K562 (cell line): ENCODE data around the gene INTS13. TPM values are rescaled to one million over a fixed set of nuclear protein-coding genes. Genes with fewer than 3 reads are reported as not detected.

ENCODE experiments used
- ATAC-seq: fragments of 200-7000 bp; cut with Tn5 transposase; 3 replicates; pipeline ENCODE4 v1.9.1; 2020; ENCODE audit warnings: moderate library complexity
- BruUV-seq: library from RNA; stranded (reverse); fragments of 400-500 nt; replicated peaks from 2 replicates; lab custom pipeline; 2021; lab: Mats Ljungman, UMichigan
- CTCF ChIA-PET: fragments of 300-600 bp; formaldehyde crosslinking; extraction: SDS; loops from one replicate; lab custom pipeline; 2021; ENCODE audit warnings: low intra/inter-chr PET ratio; lab: Yijun Ruan, JAX
- POLR2A ChIA-PET: fragments of 300-600, 350-650 bp; sonication (Branson Sonifier 250); formaldehyde crosslinking; extraction: SDS; loops from one replicate; lab custom pipeline; 2021; ENCODE audit warnings: antibody characterized with exemption, inconsistent platforms; lab: Yijun Ruan, JAX
- DNase-seq, 4 experiments: peaks; one replicate each; pipeline versions ENCODE4 v3.0.0 to v3.0.0-alpha.2; 2011 to 2018; ENCODE audit warnings: low spot score in 3 of 4, mixed read lengths in 3 of 4; ENCODE audit errors: extremely low read depth in 1 of 4
- FAIRE-seq: peaks from 2 replicates; lab custom pipeline; 2011; peaks lifted over from hg19 to GRCh38; lab: Jason Lieb, UNC
- H2AFZ ChIP-seq: 2 replicates; pipeline ENCODE4 v1.6.0; 2011; ENCODE audit warnings: low read depth, low read length, control low read depth, inconsistent platforms
- H3K27ac ChIP-seq: fragments of 200-600 bp; 3 replicates; pipeline ENCODE4 v1.8.0; 2011; ENCODE audit warnings: low read depth, mild to moderate bottlenecking, control low read depth, inconsistent platforms, low read length, moderate library complexity, mixed read lengths; ENCODE audit errors: extremely low read depth
- H3K27me3 ChIP-seq, 2 experiments: fragments of 300-600 bp in 1 of 2; 2 replicates in 1 of 2; 3 replicates in 1 of 2; pipeline versions ENCODE4 v1.6.0 to v1.8.0; 2011; ENCODE audit warnings: inconsistent platforms in 2 of 2, low read length in 2 of 2, mild to moderate bottlenecking in 1 of 2, mixed read lengths in 1 of 2, moderate library complexity in 1 of 2; ENCODE audit not compliant: control insufficient read depth in 2 of 2, insufficient read depth in 2 of 2
- H3K36me3 ChIP-seq: fragments of 300-600 bp; 3 replicates; pipeline ENCODE4 v1.8.0; 2011; ENCODE audit warnings: mild to moderate bottlenecking, low read length, inconsistent platforms; ENCODE audit not compliant: control insufficient read depth, insufficient read depth
- H3K4me1 ChIP-seq, 2 experiments: fragments of 200-600 bp in 1 of 2; replicated peaks in 1 of 2; 2 replicates in 1 of 2; 3 replicates in 1 of 2; pipeline versions ENCODE4 v1.5.1 to v1.8.0; 2011; ENCODE audit warnings: inconsistent platforms in 2 of 2, low read length in 2 of 2, mild to moderate bottlenecking in 1 of 2, mixed read lengths in 1 of 2, moderate library complexity in 1 of 2; ENCODE audit not compliant: control insufficient read depth in 2 of 2, insufficient read depth in 2 of 2
- H3K4me2 ChIP-seq: 2 replicates; pipeline ENCODE4 v1.6.1; 2011; ENCODE audit warnings: low read length, control low read depth, inconsistent platforms, mixed read lengths; ENCODE audit not compliant: insufficient read depth
- H3K4me3 ChIP-seq: fragments of 200-600 bp; sonication (generic), shearing (Covaris generic); 2 replicates; pipeline ENCODE4 v1.5.1; 2016; ENCODE audit warnings: control low read depth, inconsistent platforms
- H3K79me2 ChIP-seq: fragments of 200-600 bp; 3 replicates; pipeline ENCODE4 v1.8.0; 2011; ENCODE audit warnings: low read length, inconsistent platforms; ENCODE audit not compliant: control insufficient read depth, insufficient read depth
- H3K9ac ChIP-seq, 2 experiments: 2 replicates each; pipeline versions ENCODE4 v1.6.0 to v1.6.1; 2011; ENCODE audit warnings: low read depth in 2 of 2, low read length in 2 of 2, control low read depth in 1 of 2, inconsistent platforms in 1 of 2, mild to moderate bottlenecking in 1 of 2, mixed read lengths in 1 of 2; ENCODE audit not compliant: insufficient read depth in 1 of 2
- H3K9me1 ChIP-seq: one replicate; pipeline ENCODE4 v1.6.0; 2011; ENCODE audit warnings: inconsistent platforms, mild to moderate bottlenecking, low read length, moderate library complexity; ENCODE audit not compliant: control insufficient read depth, insufficient read depth
- H3K9me3 ChIP-seq: replicated peaks from 2 replicates; pipeline ENCODE4 v1.5.1; 2011; ENCODE audit warnings: low read depth, low read length, inconsistent platforms; ENCODE audit not compliant: control insufficient read depth, insufficient read depth
- H4K20me1 ChIP-seq: replicated peaks from 2 replicates; pipeline ENCODE4 v1.6.1; 2011; ENCODE audit warnings: low read length, inconsistent platforms, mixed read lengths; ENCODE audit not compliant: control insufficient read depth, insufficient read depth
- CBFA2T3 ChIP-seq: fragments of 450-650 bp; IDR thresholded peaks from 2 replicates; pipeline ENCODE4 v1.6.1; 2017
- CBX8 ChIP-seq: fragments of 200-600 bp; sonication (generic); IDR thresholded peaks from 2 replicates; pipeline ENCODE4 v1.6.1; 2012; ENCODE audit warnings: borderline replicate concordance, mixed run types, low read depth, mild to moderate bottlenecking, moderate library complexity, mixed read lengths, low read length, control low read depth, inconsistent platforms; ENCODE audit not compliant: poor library complexity, severe bottlenecking; ENCODE audit errors: extremely low read depth
- DEAF1 ChIP-seq: fragments of 450-650 bp; formaldehyde crosslinking; IDR thresholded peaks from 2 replicates; pipeline ENCODE4 v1.4.0; 2020; ENCODE audit warnings: mild to moderate bottlenecking, moderate library complexity
- DPF2 ChIP-seq: fragments of 450-650 bp; IDR thresholded peaks from 2 replicates; pipeline ENCODE4 v1.6.1; 2016
- ETV1 ChIP-seq: fragments of 450-650 bp; conservative IDR thresholded peaks from 2 replicates; pipeline ENCODE4 v1.6.1; 2016; ENCODE audit warnings: missing genetic modification characterization, control low read depth, low read depth, missing compliant biosample characterization
- FOSL1 ChIP-seq: fragments of 200-800 bp; sonication (Bioruptor generic); conservative IDR thresholded peaks from 2 replicates; pipeline ENCODE4 v1.6.1; 2016; ENCODE audit warnings: missing genetic modification characterization, missing compliant biosample characterization
- FOXK2 ChIP-seq, 2 experiments: fragments of 450-650 bp; IDR thresholded peaks in 1 of 2; conservative IDR thresholded peaks in 1 of 2; 2 replicates each; pipeline ENCODE4 v1.6.1; 2016; ENCODE audit warnings: low read depth in 2 of 2, mild to moderate bottlenecking in 1 of 2
- FOXM1 ChIP-seq, 2 experiments: fragments of 450-650 bp in 1 of 2; sonication (generic) in 1 of 2; formaldehyde crosslinking in 1 of 2; IDR thresholded peaks; 2 replicates each; pipeline versions ENCODE4 v1.6.1 to v1.9.0; 2017 to 2022; ENCODE audit warnings: low read depth in 2 of 2, mild to moderate bottlenecking in 2 of 2, missing genetic modification reagents in 1 of 2, moderate library complexity in 1 of 2
- KDM1A ChIP-seq, 2 experiments: fragments of 450-650 bp; IDR thresholded peaks; 2 replicates each; pipeline ENCODE4 v1.6.1; 2016; ENCODE audit warnings: mild to moderate bottlenecking in 2 of 2
- NCOA2 ChIP-seq, 2 experiments: fragments of 450-650 bp; IDR thresholded peaks; 2 replicates each; pipeline ENCODE4 v1.6.1; 2018; ENCODE audit warnings: mild to moderate bottlenecking in 2 of 2, moderate library complexity in 1 of 2; ENCODE audit not compliant: partially characterized antibody in 2 of 2
- SMARCB1 ChIP-seq: IDR thresholded peaks from 2 replicates; pipeline ENCODE4 v1.6.1; 2011; ENCODE audit warnings: improper control_type of control experiment, low read depth; ENCODE audit not compliant: insufficient read length
- TOE1 ChIP-seq, 2 experiments: fragments of 450-650 bp in 1 of 2; sonication (generic) in 1 of 2; formaldehyde crosslinking in 1 of 2; IDR thresholded peaks; 2 replicates each; pipeline versions ENCODE4 v1.7.1 to v1.8.0; 2016 to 2022; ENCODE audit warnings: borderline replicate concordance in 2 of 2, mild to moderate bottlenecking in 2 of 2, antibody characterized with exemption in 1 of 2, inconsistent platforms in 1 of 2, low read depth in 1 of 2, missing genetic modification reagents in 1 of 2, moderate library complexity in 1 of 2
- ZKSCAN8 ChIP-seq: fragments of 200-800 bp; sonication (Bioruptor generic); IDR thresholded peaks from 2 replicates; pipeline ENCODE4 v1.6.1; 2016; ENCODE audit warnings: missing genetic modification characterization, missing compliant biosample characterization
- ZZZ3 ChIP-seq: fragments of 450-650 bp; IDR thresholded peaks from 2 replicates; pipeline ENCODE4 v1.6.1; 2016; ENCODE audit warnings: antibody characterized with exemption, mild to moderate bottlenecking, moderate library complexity
- WGBS: fragments of 100-300 bp; shearing (Covaris generic); methylation state at CpG from one replicate; pipeline ENCODE4 v1.1.6; 2016; ENCODE audit warnings: low coverage, mixed read lengths; ENCODE audit not compliant: insufficient coverage; ENCODE audit errors: missing lambda C conversion rate; 5-methylcytosine and 5-hydroxymethylcytosine counted together
- in situ Hi-C: fragments of 300-500 bp; cut with MboI; formaldehyde crosslinking; loops from 4 replicates; pipeline ENCODE4 v1.15.0; 2018; ENCODE audit warnings: inconsistent platforms, mixed read lengths
- intact Hi-C: fragments of 100-400 bp; cut with micrococcal nuclease; formaldehyde crosslinking; loops from 2 replicates; pipeline ENCODE4 v1.14.2; 2022
- polyA plus RNA-seq, 8 experiments: library from polyadenylated mRNA; depleted of rRNA in 4 of 8; stranded (reverse) in 5 of 8; unstranded in 3 of 8; fragments of >200 nt; fragmentation: Nextera tagmentation in 2 of 8; fragmentation: Illumina TruSeq in 1 of 8; extraction: Ambion mirVana in 2 of 8; extraction: Trizol in 1 of 8; gene quantifications; 2 replicates each; pipeline versions ENCODE4 v1.2.1 to v1.2.3, GENCODE V29; 2011 to 2014; ENCODE audit warnings: inconsistent platforms in 1 of 8, missing spikeins in 1 of 8
- total RNA-seq, 7 experiments: library from RNA; depleted of rRNA in 6 of 7; stranded (reverse); fragments of >200 nt in 6 of 7; fragmentation: Illumina TruSeq in 2 of 7; extraction: Trizol in 2 of 7; gene quantifications; 2 replicates each; pipeline versions ENCODE4 v1.2.1 to v1.2.3, GENCODE V29; 2011 to 2021; ENCODE audit warnings: low replicate concordance in 1 of 7

The INTS13 gene
- total and polyA plus RNA-seq, 9 of the 15 experiments (the other 6 are each of a cell fraction or from before 2014, with no cell fraction given) = 48.3 to 91.8 (median 78.1) TPM

- CTCF ChIA-PET = no interaction called here
- intact Hi-C loops = no loop called here
- no peak for FAIRE-seq
Measured at GRCh38 chr12:26941215-26941594, 3.4 kb upstream of the INTS13 start.

DNA sequence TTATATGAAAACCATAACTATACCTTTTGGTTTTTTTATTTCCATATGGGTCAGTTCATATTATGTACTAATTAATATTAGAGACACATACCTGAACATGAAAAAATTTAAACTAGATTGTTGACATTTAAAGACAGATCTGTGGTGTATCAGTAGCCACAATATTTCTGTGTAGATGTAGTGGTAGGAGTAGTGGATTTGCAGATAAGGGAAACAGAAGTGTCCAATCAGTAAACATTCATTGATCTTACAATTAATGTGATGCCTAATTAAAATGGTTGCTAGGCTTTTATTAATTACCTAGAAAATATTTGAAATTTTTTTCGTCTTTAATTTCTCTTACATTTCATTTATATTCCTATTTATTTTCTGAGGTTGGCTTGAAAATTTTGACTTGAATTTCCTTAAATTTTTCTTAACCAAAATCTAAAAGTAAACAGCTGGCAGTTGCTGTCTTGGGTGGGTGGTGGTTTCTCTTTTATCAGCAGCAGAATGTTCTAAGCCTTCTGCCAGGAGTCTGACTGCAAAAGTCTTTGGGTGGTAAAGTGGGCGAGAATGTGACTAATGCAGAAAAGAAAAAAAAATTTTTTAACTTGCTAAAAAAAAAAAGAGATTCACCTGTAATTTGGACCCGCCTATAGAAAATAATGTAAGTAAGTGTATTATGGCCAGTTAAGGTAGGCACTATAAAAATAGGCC lies 2.9 kb upstream of the INTS13 start:
- peak overlapping the region; percentile 98 for H3K4me2 ChIP-seq
- CTCF ChIA-PET = no interaction called here
- FAIRE-seq (no peak), DNase-seq (peak in 1 of 4 experiments; percentile 38), ATAC-seq (no peak)
- peak overlapping the region; percentile 13 for H3K4me3 ChIP-seq
- H4K20me1 ChIP-seq = no peaks in the 10 kb centered on the region
- BruUV-seq = no TSS peak
- no peaks in the 10 kb centered on the region for H3K36me3 ChIP-seq
- H3K27ac ChIP-seq = peak overlapping the region; percentile 95; the same call in 2 of the 3 replicates
- peak overlapping the region in 1 of 2 experiments; percentile 94; a peak in 2 of 4 replicates for H3K9ac ChIP-seq
- no peaks in the 10 kb centered on the region for H3K27me3 ChIP-seq
- no peak overlapping the region for H2AFZ ChIP-seq
- H3K9me3 ChIP-seq = no peaks in the 10 kb centered on the region
- H3K4me1 ChIP-seq = peaks cover 0 to 18% of the 10 kb centered on the region in 2 experiments; a peak in 3 of 5 replicates
- WGBS = 4% methylated on average over 3 of the region's 3 CpGs
- H3K9me1 ChIP-seq = no peaks in the 10 kb centered on the region
- in situ Hi-C loops (no loop called here), intact Hi-C loops (no loop called here)
- H3K79me2 ChIP-seq = peaks cover 96% of the 10 kb centered on the region
- POLR2A ChIA-PET = interaction anchor here (0.8 kb wide), 1 partner anchor 11 kb away, joined by 3 read pairs; no protein-coding TSS in a partner anchor
- no peak for TF ChIP-seq TOE1 (IDR thresholded peaks at IDR 0.05; ENCODE audit: borderline replicate concordance)
- TF ChIP-seq TOE1 (CRISPR knock-in tag; IDR thresholded peaks at IDR 0.05; ENCODE audit: borderline replicate concordance, low read depth) = no peak
- peak; percentile 32; the same call in 1 of the 2 replicates for TF ChIP-seq CBFA2T3
- 0 out of 2 replicates have a peak, but pooled peaks have one; percentile 14 for TF ChIP-seq FOSL1 (tag)
- TF ChIP-seq KDM1A (IDR thresholded peaks at IDR 0.05) = no peak
- TF ChIP-seq FOXK2 (conservative IDR thresholded peaks at IDR 0.05 in 1 of 2, IDR thresholded peaks at IDR 0.05 in 1 of 2; ENCODE audit: low read depth in 2 of 2) = no peak
- TF ChIP-seq FOXM1 (IDR thresholded peaks at IDR 0.05; ENCODE audit: low read depth) = peak; percentile 27; the same call in 1 of the 2 replicates
- no peak for TF ChIP-seq FOXM1 (CRISPR knock-in tag; IDR thresholded peaks at IDR 0.05; ENCODE audit: low read depth)
- no peak for TF ChIP-seq NCOA2 (IDR thresholded peaks at IDR 0.05; ENCODE audit: partially characterized antibody in 2 of 2)
- no peak for TF ChIP-seq ZZZ3
- 0 out of 2 replicates have a peak, but pooled peaks have one; percentile 61 for TF ChIP-seq ZKSCAN8 (CRISPR knock-in tag)
- no peak for TF ChIP-seq DEAF1 (CRISPR knock-in tag)

More at GRCh38 chr12:26941215-26941594, 3.4 kb upstream of the INTS13 start:
- Histone ChIP-seq H3K36me3 (no peaks in the 10 kb centered on the region), H3K4me2 (peak overlapping the region; percentile 40), H3K9ac (peak overlapping the region in 1 of 2 experiments; percentile 94; a peak in 2 of 4 replicates), H3K4me3 (peak overlapping the region; percentile 13), H3K27me3 (no peaks in the 10 kb centered on the region), H2AFZ (no peak overlapping the region), H3K27ac (peak overlapping the region; percentile 95; the same call in 2 of the 3 replicates), H3K4me1 (peaks cover 0 to 13% of the 10 kb centered on the region in 2 experiments; a peak in 3 of 5 replicates), H3K9me1 (no peaks in the 10 kb centered on the region), H3K9me3 (no peaks in the 10 kb centered on the region), H3K79me2 (peaks cover 96% of the 10 kb centered on the region), H4K20me1 (no peaks in the 10 kb centered on the region)
- ATAC-seq (no peak), DNase-seq (no peak)
- in situ Hi-C loops = no loop called here
- no TSS peak for BruUV-seq
- TF ChIP-seq CBX8 (no peak), SMARCB1 (peak; percentile 67), ETV1 (tag) (0 out of 2 replicates have a peak, but pooled peaks have one; percentile 12), DPF2 (0 out of 2 replicates have a peak, but pooled peaks have one; percentile 2)
- WGBS = 0% methylated on average over 1 of the region's 1 CpG
- POLR2A ChIA-PET = interaction anchor here (0.6 to 0.8 kb wide), 2 partner anchors 10 to 52 kb away, joined by 3 read pairs; no protein-coding TSS in a partner anchor
